ENCODE data around the gene ITGB2.

ITGB2 gene

DNA sequence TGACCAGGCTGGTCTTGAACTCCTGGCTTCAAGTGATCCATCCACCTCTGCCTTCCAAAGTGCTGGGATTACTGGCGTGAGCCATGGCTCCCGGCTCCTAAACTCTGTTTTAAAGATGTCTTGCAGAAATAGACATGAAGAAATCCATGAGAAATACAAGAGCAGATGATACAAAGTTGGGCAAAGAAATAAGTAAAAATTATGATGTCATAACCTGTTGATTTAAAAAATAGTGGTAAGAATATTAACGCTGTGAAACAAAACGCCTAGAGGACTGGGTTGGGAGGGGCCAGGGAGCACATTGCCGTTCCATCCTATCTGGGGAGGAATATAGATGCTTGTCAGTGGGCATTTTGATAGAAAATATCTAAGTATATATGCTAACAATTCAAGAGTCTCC lies 1.2 kb upstream of the ITGB2 start:
- H3K4me3 ChIP-seq (ENCODE audit: low read depth, low read length), result no peak overlapping the region
- TF ChIP-seq, protein P1, sequence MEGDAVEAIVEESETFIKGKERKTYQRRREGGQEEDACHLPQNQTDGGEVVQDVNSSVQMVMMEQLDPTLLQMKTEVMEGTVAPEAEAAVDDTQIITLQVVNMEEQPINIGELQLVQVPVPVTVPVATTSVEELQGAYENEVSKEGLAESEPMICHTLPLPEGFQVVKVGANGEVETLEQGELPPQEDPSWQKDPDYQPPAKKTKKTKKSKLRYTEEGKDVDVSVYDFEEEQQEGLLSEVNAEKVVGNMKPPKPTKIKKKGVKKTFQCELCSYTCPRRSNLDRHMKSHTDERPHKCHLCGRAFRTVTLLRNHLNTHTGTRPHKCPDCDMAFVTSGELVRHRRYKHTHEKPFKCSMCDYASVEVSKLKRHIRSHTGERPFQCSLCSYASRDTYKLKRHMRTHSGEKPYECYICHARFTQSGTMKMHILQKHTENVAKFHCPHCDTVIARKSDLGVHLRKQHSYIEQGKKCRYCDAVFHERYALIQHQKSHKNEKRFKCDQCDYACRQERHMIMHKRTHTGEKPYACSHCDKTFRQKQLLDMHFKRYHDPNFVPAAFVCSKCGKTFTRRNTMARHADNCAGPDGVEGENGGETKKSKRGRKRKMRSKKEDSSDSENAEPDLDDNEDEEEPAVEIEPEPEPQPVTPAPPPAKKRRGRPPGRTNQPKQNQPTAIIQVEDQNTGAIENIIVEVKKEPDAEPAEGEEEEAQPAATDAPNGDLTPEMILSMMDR (IDR thresholded peaks at IDR 0.05; ENCODE audit: control insufficient read depth, extremely low read depth, insufficient read depth), result no peak
- no peak for DNase-seq (ENCODE audit: low read depth)

DNA sequence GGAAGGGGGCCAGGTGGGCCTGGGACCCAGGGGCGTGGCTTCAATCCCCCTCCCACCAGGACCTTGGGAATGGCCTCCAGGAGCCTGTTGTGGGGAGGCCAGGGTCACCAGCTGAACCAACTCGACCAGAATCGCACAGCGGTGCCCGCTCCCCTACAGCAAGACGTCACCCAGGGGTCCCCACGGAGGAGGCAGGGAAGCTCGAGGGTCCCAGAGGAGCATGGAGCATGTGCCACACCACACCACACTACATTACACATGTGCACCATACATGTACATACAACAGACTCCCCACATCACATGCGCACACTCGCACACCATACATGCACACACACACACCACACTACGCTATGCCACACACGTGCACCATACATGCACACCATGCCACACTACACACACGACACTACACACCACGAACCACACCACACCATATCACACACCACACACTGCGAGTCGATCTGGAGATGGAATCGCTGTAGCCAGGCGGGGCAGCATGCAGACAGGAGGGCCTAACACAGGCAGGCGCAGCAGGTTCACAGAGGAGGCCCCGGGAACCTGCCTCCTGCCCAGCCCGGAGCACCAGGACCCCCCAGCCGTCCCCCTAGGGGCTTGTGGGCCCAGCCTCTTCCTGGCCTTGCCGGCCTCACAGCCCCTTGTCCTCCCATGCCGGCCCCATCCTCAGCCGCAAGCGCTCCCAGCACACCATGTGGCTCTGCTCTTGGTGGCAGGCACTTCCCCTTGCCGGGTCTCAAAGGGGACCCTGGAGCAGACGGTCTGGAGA lies 596 bp downstream of the ITGB2 start:
- no peak for DNase-seq (ENCODE audit: low read depth)
- TF ChIP-seq, protein P1 (IDR thresholded peaks at IDR 0.05; ENCODE audit: control insufficient read depth, extremely low read depth, insufficient read depth), result no peak
- no peak overlapping the region for H3K4me3 ChIP-seq (ENCODE audit: low read depth, low read length)

- TF ChIP-seq, protein P1 (IDR thresholded peaks at IDR 0.05; ENCODE audit: control insufficient read depth, extremely low read depth, insufficient read depth), result no peak
- no peak overlapping the region for H3K4me3 ChIP-seq (ENCODE audit: low read depth, low read length)
- DNase-seq (ENCODE audit: low read depth), result no peak
These were observed 1.4 kb downstream of the ITGB2 start for GRCh38 chr21:44919111-44919912.

- H3K4me3 ChIP-seq (ENCODE audit: low read depth, low read length), result no peak overlapping the region
- no peak for DNase-seq (ENCODE audit: low read depth)
- TF ChIP-seq, protein P1 (IDR thresholded peaks at IDR 0.05; ENCODE audit: control insufficient read depth, extremely low read depth, insufficient read depth), result no peak
These were observed 2.1 kb downstream of the ITGB2 start for GRCh38 chr21:44918581-44919033.

- DNase-seq (ENCODE audit: low read depth), result no peak
- TF ChIP-seq, protein P1 (IDR thresholded peaks at IDR 0.05; ENCODE audit: control insufficient read depth, extremely low read depth, insufficient read depth), result no peak
- no peak overlapping the region for H3K4me3 ChIP-seq (ENCODE audit: low read depth, low read length)
These were observed 2.6 kb downstream of the ITGB2 start for GRCh38 chr21:44918107-44918470.

DNA sequence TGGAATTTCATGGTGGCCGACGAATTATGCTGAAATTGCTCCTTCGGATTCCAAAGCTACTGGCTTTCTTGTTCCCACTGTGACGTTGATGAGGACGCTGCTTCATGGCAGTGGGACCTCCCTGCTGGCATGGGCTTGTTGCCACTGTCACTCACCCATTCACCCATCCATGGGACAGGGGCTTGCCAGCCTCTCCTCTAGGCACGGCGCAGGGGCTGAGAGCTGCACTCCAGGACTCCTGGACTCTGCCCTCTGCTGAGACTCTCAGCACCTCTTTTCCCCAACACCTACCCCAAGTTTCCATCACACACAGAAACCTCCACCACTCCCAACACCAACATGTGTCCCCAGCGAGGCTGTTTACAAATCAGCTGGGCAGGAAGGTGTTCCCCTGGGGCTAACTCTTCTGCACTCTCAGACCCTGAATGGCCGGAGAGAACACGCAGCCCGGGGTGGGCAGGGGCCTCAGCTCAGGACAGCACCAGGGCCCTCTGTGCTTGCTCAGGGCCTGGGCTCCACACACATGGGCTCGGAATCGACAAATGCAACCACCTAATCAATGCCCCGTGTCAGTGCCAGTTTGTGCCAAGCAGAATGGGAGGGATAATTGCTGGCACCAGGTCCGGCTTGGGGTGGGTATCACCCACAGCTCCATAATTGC lies 3.1 kb downstream of the ITGB2 start:
- TF ChIP-seq, protein P1 (IDR thresholded peaks at IDR 0.05; ENCODE audit: control insufficient read depth, extremely low read depth, insufficient read depth), result no peak
- H3K4me3 ChIP-seq (ENCODE audit: low read depth, low read length), result no peak overlapping the region
- no peak for DNase-seq (ENCODE audit: low read depth)
